ENCODE measurements around the gene MSI2. TPM values are rescaled to one million over a fixed set of nuclear protein-coding genes. Genes with fewer than 3 reads are reported as not detected.

The MSI2 gene
- total and polyA plus RNA-seq, 7 donors, result 12.6 to 25.8 (median 21.3) TPM

DNA sequence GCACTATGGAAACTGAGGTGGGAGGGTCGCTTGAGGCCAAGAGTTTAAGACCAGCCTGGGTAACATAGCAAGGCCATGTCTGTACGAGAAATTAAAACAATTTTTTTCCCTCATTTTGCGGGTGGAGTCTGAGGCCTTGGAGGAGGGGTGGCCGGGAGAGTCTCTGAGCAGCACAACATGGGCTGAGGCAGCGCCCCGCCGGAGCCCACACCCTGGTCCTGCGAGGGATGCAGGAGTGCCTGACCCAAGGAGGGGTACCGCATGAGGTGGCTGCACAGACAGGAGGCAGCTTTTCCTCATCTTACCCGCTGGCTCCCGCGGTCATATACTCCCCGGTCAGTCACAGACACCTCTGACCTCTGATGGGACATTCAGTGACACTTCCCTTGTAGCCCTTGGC, 67.7 kb downstream of the MSI2 start:
- intact Hi-C loops (cut with DNase I), result no loop called here
- TF ChIP-seq EP300 (IDR thresholded peaks at IDR 0.05) (no peak), POLR2AphosphoS5 (IDR thresholded peaks at IDR 0.05) (no peak)
- no peak overlapping the region for H3K4me3 ChIP-seq
- H3K4me1 ChIP-seq, result no peaks in the 10 kb centered on the region
- 97 to 99% methylated on average over 13 of the region's 13 CpGs for WGBS, 2 donors
- H3K36me3 ChIP-seq, result no peaks in the 10 kb centered on the region
- H3K9me3 ChIP-seq, result no peaks in the 10 kb centered on the region
- no peak for DNase-seq
- H3K27me3 ChIP-seq, result no peaks in the 10 kb centered on the region
- no peak overlapping the region for H3K27ac ChIP-seq

- intact Hi-C loops (cut with DNase I), result no loop called here
- Histone ChIP-seq H3K4me3 (no peak overlapping the region), H3K9me3 (no peaks in the 10 kb centered on the region), H3K27ac (no peak overlapping the region), H3K27me3 (no peaks in the 10 kb centered on the region), H3K4me1 (peaks cover 0 to 4% (median 0%) of the 10 kb centered on the region in 4 donors), H3K36me3 (no peaks in the 10 kb centered on the region)
- no peak for TF ChIP-seq POLR2A (IDR thresholded peaks at IDR 0.05)
- TF ChIP-seq CTCF (IDR thresholded peaks at IDR 0.05), result no peak
- no peak for TF ChIP-seq POLR2AphosphoS5 (IDR thresholded peaks at IDR 0.05)
- no peak for TF ChIP-seq EP300 (IDR thresholded peaks at IDR 0.05)
- no peak for DNase-seq
These were observed 68.3 kb downstream of the MSI2 start for GRCh38 chr17:57324631-57325030.

DNA sequence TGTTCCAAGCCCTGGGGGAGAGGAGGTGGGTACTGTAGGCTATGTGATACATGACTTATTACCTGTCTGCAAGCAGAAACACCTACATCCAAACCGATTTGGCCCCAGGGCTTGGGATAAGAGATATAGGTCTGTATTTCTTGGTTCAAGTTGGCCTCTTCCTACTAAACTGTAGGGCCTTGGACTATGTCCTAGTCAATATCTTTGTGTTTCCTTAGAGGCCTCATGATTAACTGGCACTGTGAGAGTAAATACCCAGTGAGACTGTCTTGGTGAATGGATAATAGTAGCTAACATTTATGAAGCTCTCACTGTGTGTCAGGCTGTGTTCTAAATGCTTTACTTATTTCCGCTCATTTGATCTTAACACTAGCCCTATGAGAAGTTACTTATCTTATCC, 70.0 kb downstream of the MSI2 start:
- no peaks in the 10 kb centered on the region for H3K36me3 ChIP-seq
- H3K27ac ChIP-seq, result no peak overlapping the region
- intact Hi-C loops (cut with DNase I), result no loop called here
- no peak for TF ChIP-seq CTCF (IDR thresholded peaks at IDR 0.05)
- TF ChIP-seq EP300 (IDR thresholded peaks at IDR 0.05), result no peak
- TF ChIP-seq POLR2AphosphoS5 (IDR thresholded peaks at IDR 0.05), result no peak
- no peak for TF ChIP-seq POLR2A (IDR thresholded peaks at IDR 0.05)
- H3K27me3 ChIP-seq, result no peaks in the 10 kb centered on the region
- no peaks in the 10 kb centered on the region for H3K9me3 ChIP-seq
- no peak overlapping the region for H3K4me3 ChIP-seq
- 75 to 86% methylated on average over 2 of the region's 2 CpGs for WGBS, 2 donors
- peaks cover 0 to 15% (median 8%) of the 10 kb centered on the region in 4 donors for H3K4me1 ChIP-seq
- no peak for DNase-seq

DNA sequence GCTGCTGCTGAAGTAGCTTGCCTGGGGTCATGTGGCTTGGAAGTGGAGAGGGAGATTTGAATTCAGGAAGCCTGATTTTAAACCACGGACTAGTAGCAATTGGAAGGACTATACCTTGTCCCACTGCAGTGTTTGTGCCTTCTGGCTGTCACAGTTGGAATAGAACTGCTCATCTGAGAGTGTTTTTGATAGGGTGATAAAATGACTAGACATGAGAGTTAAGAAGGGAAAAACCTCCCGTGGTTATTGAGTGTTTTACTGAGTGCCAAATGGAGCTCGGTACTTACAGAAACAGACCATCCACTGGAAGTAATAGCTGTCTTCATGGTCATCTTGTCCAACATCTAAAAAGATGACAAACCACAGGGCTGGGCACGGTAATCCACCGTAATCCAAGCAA, 70.4 kb downstream of the MSI2 start:
- no peak for DNase-seq
- WGBS, 2 donors, result 91 to 95% methylated on average over 5 of the region's 5 CpGs
- intact Hi-C loops (cut with DNase I), result no loop called here
- H3K4me3 ChIP-seq, result no peak overlapping the region
- H3K27me3 ChIP-seq, result no peaks in the 10 kb centered on the region
- TF ChIP-seq CTCF (IDR thresholded peaks at IDR 0.05) (no peak), EP300 (IDR thresholded peaks at IDR 0.05) (no peak), POLR2A (IDR thresholded peaks at IDR 0.05) (no peak), POLR2AphosphoS5 (IDR thresholded peaks at IDR 0.05) (no peak)
- peaks cover 0 to 15% (median 8%) of the 10 kb centered on the region in 4 donors for H3K4me1 ChIP-seq
- H3K27ac ChIP-seq, result no peak overlapping the region
- no peaks in the 10 kb centered on the region for H3K36me3 ChIP-seq
- H3K9me3 ChIP-seq, result no peaks in the 10 kb centered on the region

DNA sequence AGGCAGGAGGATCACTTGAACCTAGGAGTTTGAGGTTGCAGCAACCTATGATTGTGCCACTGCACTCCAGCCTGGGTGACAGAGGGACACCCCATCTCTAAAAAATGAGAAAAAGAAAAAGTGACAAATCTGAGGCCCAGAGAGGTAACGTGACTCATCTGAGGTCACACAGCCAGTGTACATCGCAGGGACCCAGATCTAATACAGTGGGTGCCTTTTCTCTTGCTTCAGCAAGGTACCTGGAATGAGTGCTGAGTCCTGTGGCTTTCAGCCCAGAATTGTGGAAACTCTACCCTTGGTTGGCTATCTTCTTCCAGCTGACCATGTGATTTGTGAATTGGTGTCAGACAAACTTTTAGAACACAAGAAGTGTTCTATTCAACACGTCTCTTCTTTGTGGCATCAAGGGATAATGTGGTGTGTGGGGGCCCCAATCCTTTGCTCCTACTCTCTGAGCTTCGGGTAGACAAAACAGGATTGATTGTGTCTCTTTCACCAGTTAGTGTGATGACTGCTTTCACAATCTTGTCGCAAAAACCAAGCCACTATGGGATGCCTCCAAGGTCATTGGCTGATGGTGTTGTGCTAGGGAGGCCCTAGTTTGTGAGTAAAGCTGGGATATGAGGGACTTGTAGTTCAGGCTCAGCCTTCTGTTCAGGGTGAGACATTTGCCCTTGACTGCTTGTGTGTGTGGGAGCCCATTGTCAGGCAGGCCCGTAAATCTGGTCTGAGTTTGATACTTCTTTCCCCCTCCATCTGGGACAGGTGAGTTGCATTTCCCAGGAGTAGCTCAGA, 71.0 kb downstream of the MSI2 start:
- DNase-seq, result no peak
- Histone ChIP-seq H3K9me3 (no peaks in the 10 kb centered on the region), H3K4me3 (no peak overlapping the region), H3K36me3 (no peaks in the 10 kb centered on the region), H3K4me1 (peaks cover 0 to 15% (median 8%) of the 10 kb centered on the region in 4 donors), H3K27ac (no peak overlapping the region), H3K27me3 (no peaks in the 10 kb centered on the region)
- intact Hi-C loops (cut with DNase I), result no loop called here
- TF ChIP-seq POLR2AphosphoS5 (IDR thresholded peaks at IDR 0.05), result no peak
- TF ChIP-seq POLR2A (IDR thresholded peaks at IDR 0.05), result no peak
- TF ChIP-seq EP300 (IDR thresholded peaks at IDR 0.05), result no peak
- no peak for TF ChIP-seq CTCF (IDR thresholded peaks at IDR 0.05)
- 96% methylated on average over 6 of the region's 6 CpGs for WGBS, 2 donors

All from sigmoid colon (tissue), 7 donors.